CD4-positive, alpha-beta T cell treated with Interleukin-17A for 4 hours (primary cell): Measurements from ENCODE around the gene BMP8B.

Experiments used
- DNase-seq: peaks from one replicate; pipeline ENCODE4 v3.0.0-alpha.2; 2020; ENCODE audit warnings: mixed read lengths

Gene BMP8B

DNA sequence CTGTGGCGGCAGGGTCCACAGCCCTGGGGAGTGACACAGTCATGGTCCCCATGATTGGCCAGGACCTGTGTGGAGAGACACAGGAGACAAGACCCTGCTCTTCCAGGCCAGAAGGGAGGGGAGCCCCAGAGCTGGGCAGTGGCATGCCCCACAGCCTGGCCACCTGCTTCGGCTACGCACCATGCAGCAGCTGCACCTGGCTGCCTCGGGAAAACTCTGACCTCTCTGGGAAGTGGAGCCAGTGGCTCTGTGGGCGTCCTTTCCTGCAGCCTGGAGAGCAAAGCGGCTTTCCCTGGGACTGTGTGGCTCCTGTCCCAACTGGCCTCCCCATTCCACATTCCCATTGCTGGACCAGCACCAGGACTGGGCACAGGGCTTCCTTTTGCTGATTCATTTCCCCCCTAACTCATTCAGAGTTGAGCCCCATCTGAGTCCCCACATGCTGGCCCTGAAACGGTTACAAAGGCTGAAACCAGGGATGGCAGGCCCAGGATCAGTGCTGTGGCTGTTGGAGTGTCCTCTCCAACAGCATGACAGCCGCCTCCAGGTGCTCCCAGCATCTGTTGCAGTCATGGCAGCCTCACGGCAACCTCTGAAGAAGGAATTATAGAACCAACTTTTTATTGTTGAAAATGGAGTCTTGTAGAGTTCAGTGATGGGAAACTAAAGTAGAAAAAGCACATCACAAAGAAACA lies 32.6 kb downstream of the BMP8B start:
- no peak for DNase-seq

DNA sequence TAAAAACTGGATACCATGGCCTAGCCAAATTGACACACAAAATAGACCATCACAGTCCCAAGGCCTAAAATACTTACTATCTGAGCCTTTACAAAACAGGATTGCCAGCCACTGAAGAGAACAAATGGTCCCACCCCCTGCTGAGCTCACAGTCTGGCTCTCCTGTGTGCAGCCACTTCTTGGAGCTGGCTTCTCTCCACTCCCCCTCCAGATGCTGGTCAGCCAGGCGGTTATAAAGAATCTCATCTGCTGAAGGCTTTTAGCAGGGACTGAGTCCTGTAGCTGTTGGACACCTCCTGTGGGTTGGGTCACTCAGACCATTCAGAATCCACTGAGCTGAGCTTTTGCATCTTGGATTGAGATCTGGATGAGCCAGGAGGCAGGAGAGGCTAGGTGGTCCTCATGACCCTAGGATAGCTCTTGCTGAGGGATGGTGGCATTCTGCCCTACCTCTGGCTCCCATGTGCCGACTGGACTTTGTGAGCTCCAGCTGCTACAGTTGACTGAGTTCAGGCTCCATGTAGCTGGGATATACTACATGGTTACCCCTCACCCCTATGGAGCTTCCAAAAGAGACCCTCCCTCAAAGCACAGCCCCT lies 33.7 kb downstream of the BMP8B start:
- no peak for DNase-seq

- no peak for DNase-seq
Measured at GRCh38 chr1:39754026-39754570, 34.6 kb downstream of the BMP8B start.

DNA sequence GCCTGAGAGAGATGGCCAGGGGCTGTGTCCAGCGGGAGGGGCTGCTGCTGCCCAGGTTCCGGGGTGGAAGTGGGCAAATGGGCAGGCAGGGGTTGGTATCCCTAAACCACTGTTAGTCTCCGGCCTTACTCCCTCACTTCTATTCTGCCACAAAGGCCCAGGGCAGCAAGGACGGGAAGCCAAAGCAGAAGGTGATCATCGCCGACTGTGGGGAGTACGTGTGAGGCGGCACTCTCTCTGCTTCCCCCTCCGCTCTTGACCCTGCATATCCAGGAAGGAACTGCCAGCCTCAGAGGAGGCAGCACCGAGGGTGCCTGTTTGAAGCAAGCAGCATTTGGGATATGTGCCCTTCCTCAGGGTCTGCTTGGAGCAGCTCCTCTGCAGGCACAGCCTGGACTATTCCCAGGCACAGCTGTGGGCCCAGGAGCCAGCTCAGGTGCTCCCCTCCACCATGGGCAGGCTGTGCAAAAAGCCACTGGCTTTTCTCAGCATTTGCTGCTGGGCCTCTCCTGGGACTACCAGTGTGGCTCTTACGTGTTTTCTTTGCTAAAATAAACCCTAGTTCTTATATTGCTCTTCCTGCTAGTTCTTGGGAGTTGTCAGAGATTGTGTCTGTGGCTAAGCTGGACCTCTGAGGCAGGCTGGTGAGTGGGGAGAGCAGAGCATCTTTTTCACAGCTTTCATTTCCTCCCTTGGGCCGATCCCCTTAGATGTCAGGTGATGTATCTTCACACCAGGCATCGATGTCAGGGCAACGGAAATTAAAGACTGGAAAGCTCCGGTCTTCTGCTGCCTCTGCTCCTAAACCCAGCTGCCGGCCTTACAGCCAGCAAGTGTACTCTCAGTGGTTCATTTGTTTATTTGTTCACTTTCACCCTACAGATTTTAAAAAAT lies 35.3 kb downstream of the BMP8B start:
- DNase-seq: no peak

DNA sequence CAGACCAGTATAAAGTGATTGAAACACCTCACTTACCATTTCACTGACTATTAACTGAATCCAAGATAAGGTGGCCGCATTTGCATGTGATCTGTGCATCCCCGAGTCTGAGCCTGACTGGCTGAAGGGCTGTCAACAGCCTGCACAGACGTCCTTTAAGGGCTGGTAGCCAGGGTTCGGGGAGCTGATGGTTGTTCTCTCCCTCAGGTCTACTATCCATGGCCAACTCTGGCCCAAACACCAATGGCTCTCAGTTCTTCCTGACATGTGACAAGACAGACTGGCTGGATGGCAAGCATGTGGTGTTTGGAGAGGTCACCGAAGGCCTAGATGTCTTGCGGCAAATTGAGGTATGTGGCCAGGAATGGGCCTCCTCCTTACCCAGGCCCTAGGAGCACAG lies 36.0 kb downstream of the BMP8B start:
- no peak for DNase-seq

GRCh38 chr1:39751595-39751994 lies 37.1 kb downstream of the BMP8B start:
- DNase-seq: no peak

- DNase-seq: no peak
Measured at GRCh38 chr1:39745016-39745670, 43.5 kb downstream of the BMP8B start.

DNA sequence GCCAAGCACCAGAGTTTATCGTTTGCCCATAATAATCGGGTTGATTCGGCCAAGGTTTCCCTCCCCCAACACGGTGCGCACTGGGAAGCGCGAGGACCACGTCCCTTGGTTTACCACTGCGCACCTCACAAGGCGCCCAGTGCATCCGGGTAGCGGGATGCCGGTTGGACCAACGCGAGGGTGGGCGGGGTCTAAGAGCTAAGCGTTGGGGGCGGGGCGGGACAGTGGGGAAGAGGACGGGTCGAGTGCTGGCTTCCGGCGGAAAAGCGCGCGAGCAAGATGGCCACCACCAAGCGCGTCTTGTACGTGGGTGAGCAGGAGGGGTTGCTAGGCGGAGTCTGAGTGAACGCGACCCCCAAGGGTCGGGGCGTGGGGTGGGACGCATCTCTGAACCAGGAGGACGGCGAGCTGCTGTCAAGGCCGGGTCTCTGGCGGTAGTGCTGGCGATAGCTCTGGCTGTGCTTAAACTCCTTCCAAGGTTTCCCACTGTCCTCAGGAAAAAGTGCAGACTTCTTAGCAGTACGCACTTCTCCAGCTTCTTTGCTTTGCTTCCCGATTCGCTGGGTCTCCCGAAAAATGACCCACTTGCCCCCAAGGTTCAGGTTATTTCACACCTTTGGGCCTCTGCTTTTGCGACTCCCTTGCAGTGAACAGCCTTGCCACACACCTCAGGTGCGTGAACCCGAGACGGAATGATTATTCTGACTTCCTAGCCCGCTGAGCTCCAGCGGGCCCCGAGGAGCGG lies 49.9 kb downstream of the BMP8B start, which contains the start of gene PPIE:
Gene PPIE, plus strand, starts transcription at position 261 of the 745 bp plus-strand sequence. Its CDS starts 19 bp downstream, at position 280.
- DNase-seq: peak; percentile 98

GRCh38 chr1:39737546-39738169 lies 51.0 kb downstream of the BMP8B start:
- no peak for DNase-seq

- DNase-seq: no peak
Measured at GRCh38 chr1:39735731-39736130, 52.9 kb downstream of the BMP8B start.

DNA sequence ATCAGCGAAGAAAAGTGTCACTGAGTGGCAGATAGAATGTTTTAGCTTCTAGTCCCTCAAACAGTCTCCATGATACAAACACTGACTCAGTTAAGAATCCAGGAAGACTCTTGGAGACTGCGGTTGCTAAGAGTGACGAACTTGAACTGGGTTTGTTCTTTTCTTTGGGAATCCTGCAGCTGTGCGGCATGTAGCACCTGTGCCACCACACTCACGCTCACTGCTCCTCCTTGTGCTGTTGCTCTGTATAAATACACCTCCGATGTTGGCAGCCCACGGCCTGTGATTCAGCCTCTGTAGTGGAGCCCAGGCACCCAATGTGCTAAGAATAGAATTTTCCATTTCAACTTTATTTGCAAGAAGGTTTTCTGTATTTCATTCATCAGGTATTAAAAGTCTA lies 55.5 kb downstream of the BMP8B start:
- DNase-seq: no peak

DNA sequence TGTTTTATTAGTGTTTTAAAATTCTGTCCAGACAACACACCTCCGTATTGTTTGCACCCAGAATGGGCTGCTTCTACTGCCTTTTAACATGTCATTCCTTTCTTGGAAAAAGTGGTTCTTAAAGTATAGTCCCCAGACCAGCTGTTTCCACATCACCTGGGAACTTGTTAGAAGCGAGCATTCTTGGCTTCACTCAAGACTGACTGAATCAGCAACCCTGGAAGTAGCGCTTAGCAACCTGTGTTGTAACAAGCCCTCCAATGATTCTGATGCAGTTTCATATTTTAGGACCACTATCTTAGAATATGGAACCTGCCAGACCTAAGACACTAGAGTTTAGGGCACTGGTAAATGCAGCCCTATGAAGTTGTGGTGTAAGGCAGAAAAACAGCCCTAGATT lies 55.9 kb downstream of the BMP8B start:
- DNase-seq: no peak

GRCh38 chr1:39729842-39730241 lies 58.8 kb downstream of the BMP8B start:
- DNase-seq: no peak

- DNase-seq: no peak
Measured at GRCh38 chr1:39729030-39729429, 59.6 kb downstream of the BMP8B start.

- DNase-seq: no peak
Measured at GRCh38 chr1:39727932-39728317, 60.7 kb downstream of the BMP8B start.

DNA sequence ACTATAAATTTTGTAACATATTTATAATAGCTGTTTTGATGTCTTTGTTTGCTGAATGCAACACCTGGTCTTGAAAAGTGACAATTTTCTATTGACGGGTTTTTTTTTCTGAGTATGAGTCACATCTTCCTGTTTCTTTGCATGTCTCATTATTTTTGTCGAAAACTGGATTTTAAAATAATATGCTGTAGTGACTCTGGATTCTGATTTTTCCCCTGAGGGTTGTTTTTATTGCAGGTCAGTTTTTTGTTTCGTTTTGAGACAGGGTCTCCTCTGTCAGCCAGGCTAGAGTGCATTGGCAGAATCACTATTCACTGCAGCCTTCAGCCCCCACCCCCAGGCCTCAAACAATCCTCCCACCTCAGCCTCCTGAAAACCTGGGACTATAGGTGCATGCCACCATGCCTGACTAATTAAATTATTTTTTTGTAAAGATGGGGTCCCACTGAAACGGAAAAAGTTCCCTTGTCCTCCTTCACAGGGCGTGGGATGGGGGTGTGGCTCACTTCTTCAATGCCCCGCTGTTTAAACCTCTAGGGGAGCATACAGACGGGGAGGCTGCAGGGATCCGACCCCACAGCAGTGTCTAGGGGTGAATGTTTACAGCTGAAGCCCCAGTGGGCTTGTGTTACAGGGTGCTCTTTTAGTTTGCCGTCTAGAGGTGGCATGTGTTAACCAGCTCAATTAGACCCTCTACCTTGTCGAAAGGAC lies 61.3 kb downstream of the BMP8B start:
- DNase-seq: no peak

- no peak for DNase-seq
Measured at GRCh38 chr1:39726600-39726999, 62.1 kb downstream of the BMP8B start.

DNA sequence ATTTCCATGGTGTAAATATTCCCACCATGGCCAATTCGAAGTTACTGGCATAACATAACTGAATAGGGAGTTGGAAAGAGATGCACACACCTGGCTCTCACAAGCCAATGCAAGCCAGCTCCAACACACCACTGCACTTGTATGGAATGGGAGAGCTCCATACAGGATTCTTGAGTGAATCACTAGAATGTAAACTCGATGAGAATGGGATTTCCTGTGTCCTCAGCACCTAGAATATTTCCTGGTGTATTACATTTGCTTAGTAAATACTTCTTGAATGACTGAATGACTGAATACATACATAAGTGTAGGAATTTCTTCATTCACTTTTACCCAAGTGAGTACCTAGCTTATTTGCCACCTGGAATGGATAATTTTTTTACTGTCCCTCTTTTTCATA lies 66.2 kb downstream of the BMP8B start:
- DNase-seq: no peak

GRCh38 chr1:39721664-39722063 lies 67.0 kb downstream of the BMP8B start:
- no peak for DNase-seq

DNA sequence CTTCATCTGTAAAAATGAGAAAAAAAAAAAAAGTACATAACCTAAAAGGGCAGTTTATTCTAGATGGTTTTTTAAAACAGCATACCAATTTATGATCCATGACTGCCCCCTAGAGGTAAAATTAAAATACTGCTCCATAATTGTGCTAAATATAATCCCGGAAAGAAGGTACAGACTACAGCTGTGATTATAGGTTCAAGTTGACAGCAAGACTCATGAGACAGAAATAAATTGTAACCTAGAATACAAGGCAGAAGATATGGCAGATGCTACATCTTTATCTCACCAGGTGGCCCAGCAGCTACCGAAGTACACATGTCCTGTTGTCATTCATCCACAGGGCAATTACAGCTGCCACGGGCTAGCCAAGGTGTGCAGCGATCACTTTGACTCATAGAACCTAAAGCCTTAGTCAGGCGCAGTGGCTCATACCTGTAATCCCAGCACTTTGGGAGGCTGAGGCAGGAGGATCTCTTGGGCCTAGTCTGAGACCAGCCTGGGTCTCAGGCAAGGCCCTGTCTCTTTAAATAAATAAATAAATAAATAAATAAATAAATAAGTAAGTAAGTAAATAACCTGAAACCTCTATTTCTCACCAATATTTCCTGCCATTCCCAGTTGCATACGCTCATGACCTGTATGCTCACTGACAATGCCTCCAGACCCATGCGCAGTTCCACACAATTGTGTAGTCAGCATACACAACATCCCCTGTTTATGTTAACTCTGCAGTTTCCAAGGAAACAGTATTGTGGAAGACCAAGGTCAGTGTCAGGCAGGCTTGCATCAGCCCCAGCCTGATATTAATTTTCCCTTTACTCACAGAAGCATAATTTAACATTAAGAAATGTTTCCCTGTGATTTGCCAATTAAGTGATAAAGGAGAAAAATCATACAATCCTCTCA lies 68.3 kb downstream of the BMP8B start:
- no peak for DNase-seq
